Measurements from ENCODE around the gene ENTREP3.
A peak's percentile ranks its signal among the peaks of the same experiment; 100 is the strongest.
"Not testable (repeated sequence)": the region's sequence is repeated elsewhere in the genome, so short reads cannot be mapped to it uniquely, and the experiment has no call there.

Gene ENTREP3

DNA sequence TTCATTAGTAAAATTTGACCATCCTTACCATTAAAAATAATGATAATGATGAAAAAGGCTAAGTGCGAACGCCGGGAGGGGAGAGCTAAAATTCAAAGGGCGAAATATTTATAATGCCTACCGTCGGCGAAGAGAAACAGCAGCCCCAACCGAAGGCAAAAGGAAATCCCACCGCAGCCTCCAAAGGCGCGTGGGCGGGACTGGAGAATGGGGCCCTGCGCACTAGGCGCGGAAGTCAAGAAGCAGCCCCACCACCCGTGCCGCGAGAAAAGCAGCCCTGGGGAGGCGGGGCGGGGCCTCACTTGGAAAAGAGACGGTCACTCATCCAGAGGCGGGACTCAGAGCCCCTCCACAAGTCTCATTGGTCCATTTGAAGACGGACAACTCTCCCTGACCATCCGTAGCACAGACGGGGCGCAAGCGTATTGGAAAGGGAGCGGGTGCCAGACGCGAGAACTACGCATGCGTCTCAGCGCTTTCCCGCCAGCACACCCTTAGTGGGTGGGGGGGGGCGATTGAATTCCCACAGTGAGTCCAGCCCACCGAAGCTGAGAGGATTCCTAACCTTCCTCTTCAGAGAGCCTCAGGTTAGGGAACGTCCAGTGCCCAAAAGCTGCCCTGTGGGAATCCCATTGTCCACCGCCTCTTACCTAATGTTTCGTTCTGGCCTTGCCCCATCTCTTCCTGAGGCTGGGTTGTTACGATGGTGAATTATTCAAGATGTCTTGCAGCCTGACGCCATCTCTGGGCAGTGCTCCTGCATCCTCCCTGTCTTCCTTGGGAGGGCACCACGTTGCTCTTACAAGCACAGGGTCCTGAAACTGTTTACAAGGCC, 27.8 kb downstream of the ENTREP3 start:
- Histone ChIP-seq H3K36me3 (ENCODE audit: insufficient read depth, low read length) (no peaks in the 10 kb centered on the region), H3K4me3 (peak overlapping the region; percentile 90), H3K9ac (ENCODE audit: insufficient read length) (peak overlapping the region; percentile 93), H3K27ac (peak overlapping the region; percentile 90), H3K9me3 (ENCODE audit: low read depth, low read length) (no peaks in the 10 kb centered on the region)
- TF ChIP-seq EZH2 (IDR thresholded peaks at IDR 0.05) (no peak), POLR2AphosphoS5 (IDR thresholded peaks at IDR 0.05; ENCODE audit: borderline replicate concordance, low read depth, low read length) (peak; percentile 95), FOXP2 (optimal IDR thresholded peaks at IDR 0.05; ENCODE audit: control extremely low read depth, extremely low read length, insufficient read depth) (no peak)
- peak; percentile 98 for DNase-seq (ENCODE audit: low read depth, low spot score)

GRCh38 chr1:155226910-155227260, 28.4 kb downstream of the ENTREP3 start:
- Histone ChIP-seq H3K9me3 (ENCODE audit: low read depth, low read length) (no peaks in the 10 kb centered on the region), H3K27ac (peak overlapping the region; percentile 90), H3K36me3 (ENCODE audit: insufficient read depth, low read length) (no peaks in the 10 kb centered on the region), H3K4me3 (peak overlapping the region; percentile 90), H3K9ac (ENCODE audit: insufficient read length) (peak overlapping the region; percentile 93)
- no peak for DNase-seq (ENCODE audit: low read depth, low spot score)
- TF ChIP-seq FOXP2 (optimal IDR thresholded peaks at IDR 0.05; ENCODE audit: control extremely low read depth, extremely low read length, insufficient read depth) (no peak), POLR2AphosphoS5 (IDR thresholded peaks at IDR 0.05; ENCODE audit: borderline replicate concordance, low read depth, low read length) (no peak), EZH2 (IDR thresholded peaks at IDR 0.05) (no peak)

- Histone ChIP-seq H3K27ac (peak overlapping the region; percentile 90), H3K9ac (ENCODE audit: insufficient read length) (peak overlapping the region; percentile 93), H3K9me3 (ENCODE audit: low read depth, low read length) (no peaks in the 10 kb centered on the region), H3K36me3 (ENCODE audit: insufficient read depth, low read length) (no peaks in the 10 kb centered on the region), H3K4me3 (peak overlapping the region; percentile 90)
- DNase-seq (ENCODE audit: low read depth, low spot score) = no peak
- TF ChIP-seq POLR2AphosphoS5 (IDR thresholded peaks at IDR 0.05; ENCODE audit: borderline replicate concordance, low read depth, low read length) (0 out of 2 replicates have a peak, but pooled peaks have one; percentile 40), EZH2 (IDR thresholded peaks at IDR 0.05) (no peak), FOXP2 (optimal IDR thresholded peaks at IDR 0.05; ENCODE audit: control extremely low read depth, extremely low read length, insufficient read depth) (no peak)
These were observed 28.9 kb downstream of the ENTREP3 start for GRCh38 chr1:155226188-155226909.

GRCh38 chr1:155225404-155225759, 29.9 kb downstream of the ENTREP3 start:
- H3K9ac ChIP-seq (ENCODE audit: insufficient read length) = peak overlapping the region; percentile 29

GRCh38 chr1:155223047-155223446, 32.2 kb downstream of the ENTREP3 start:
- DNase-seq (ENCODE audit: low read depth, low spot score) = no peak
- Histone ChIP-seq H3K9ac (ENCODE audit: insufficient read length) (no peak overlapping the region), H3K36me3 (ENCODE audit: insufficient read depth, low read length) (no peaks in the 10 kb centered on the region), H3K27ac (no peak overlapping the region), H3K9me3 (ENCODE audit: low read depth, low read length) (no peaks in the 10 kb centered on the region), H3K4me3 (no peak overlapping the region)
- no peak for TF ChIP-seq FOXP2 (optimal IDR thresholded peaks at IDR 0.05; ENCODE audit: control extremely low read depth, extremely low read length, insufficient read depth)
- TF ChIP-seq EZH2 (IDR thresholded peaks at IDR 0.05) = no peak
- no peak for TF ChIP-seq POLR2AphosphoS5 (IDR thresholded peaks at IDR 0.05; ENCODE audit: borderline replicate concordance, low read depth, low read length)

More at GRCh38 chr1:155225404-155225759, 29.9 kb downstream of the ENTREP3 start:
- H3K4me3 ChIP-seq = 0 out of 2 replicates have a peak overlapping the region, but pooled peaks have one; percentile 90
- DNase-seq (ENCODE audit: low read depth, low spot score); H3K27ac ChIP-seq; H3K9me3 ChIP-seq (ENCODE audit: low read depth, low read length); H3K36me3 ChIP-seq (ENCODE audit: insufficient read depth, low read length): not testable (repeated sequence)

DNA sequence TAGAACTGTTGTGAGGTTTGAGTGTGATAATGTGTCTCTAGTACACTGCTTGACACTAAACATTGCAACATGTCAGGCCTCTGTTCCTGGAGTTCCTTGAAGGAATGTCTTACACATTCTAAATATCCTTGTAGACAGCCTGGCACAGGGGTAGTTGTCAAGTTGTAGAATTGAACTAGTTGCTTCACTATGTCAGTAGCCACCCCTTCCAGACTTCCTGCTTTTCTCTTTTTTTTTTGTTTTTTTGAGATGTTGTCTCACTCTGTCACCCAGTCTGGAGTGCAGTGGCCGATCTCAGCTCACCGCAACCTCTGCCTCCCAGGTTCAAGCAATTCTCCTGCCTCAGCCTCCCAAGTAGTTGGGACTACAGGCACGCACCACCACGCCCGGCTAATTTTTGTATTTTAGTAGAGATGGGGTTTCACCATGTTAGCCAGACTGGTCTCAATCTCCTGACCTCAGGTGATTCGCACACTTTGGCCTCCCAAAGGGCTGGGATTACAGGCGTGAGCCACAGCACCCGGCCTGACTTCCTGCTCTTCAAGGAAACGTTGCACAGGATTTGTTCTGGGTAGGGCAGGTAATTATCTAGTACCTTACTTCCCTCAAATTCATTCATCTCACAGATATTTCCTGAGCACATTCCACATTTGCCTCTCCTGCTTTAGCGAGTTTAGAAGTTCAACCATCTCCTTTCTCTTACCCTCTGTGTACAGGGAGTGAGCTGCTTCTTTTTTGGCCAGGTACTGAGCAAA, 34.9 kb downstream of the ENTREP3 start:
- DNase-seq (ENCODE audit: low read depth, low spot score); H3K4me3 ChIP-seq; H3K9me3 ChIP-seq (ENCODE audit: low read depth, low read length); H3K9ac ChIP-seq (ENCODE audit: insufficient read length); H3K36me3 ChIP-seq (ENCODE audit: insufficient read depth, low read length): not testable (repeated sequence)
- peak overlapping the region; percentile 68 for H3K27ac ChIP-seq

DNA sequence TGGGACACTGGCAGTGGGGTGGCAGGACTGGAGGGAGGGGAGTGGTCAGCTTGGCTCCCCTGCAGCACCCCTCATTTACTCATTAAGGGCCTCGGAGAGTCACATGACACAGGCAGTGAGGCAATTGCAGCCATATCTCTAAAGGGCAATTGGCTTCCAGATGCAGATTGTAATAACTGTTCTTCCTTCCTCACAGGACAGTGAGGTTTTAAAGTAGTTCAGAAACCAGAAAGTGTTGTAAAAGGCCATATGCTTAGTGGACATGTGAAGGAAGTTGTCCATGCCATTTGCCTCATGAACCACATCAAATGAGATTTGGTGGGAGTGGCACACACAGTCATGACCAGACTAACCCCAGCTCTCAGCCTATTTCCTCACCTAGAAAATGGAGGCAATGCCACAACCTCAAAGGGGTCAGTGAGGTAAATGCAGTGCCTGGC, 35.7 kb downstream of the ENTREP3 start:
- Histone ChIP-seq H3K9ac (ENCODE audit: insufficient read length) (no peak overlapping the region), H3K36me3 (ENCODE audit: insufficient read depth, low read length) (no peaks in the 10 kb centered on the region), H3K9me3 (ENCODE audit: low read depth, low read length) (no peaks in the 10 kb centered on the region), H3K27ac (peak overlapping the region; percentile 78), H3K4me3 (no peak overlapping the region)
- TF ChIP-seq POLR2AphosphoS5 (IDR thresholded peaks at IDR 0.05; ENCODE audit: borderline replicate concordance, low read depth, low read length) (no peak), FOXP2 (optimal IDR thresholded peaks at IDR 0.05; ENCODE audit: control extremely low read depth, extremely low read length, insufficient read depth) (no peak), EZH2 (IDR thresholded peaks at IDR 0.05) (no peak)
- no peak for DNase-seq (ENCODE audit: low read depth, low spot score)

- Histone ChIP-seq H3K9me3 (ENCODE audit: low read depth, low read length) (no peaks in the 10 kb centered on the region), H3K27ac (peak overlapping the region; percentile 78; the same call in 1 of the 2 replicates), H3K36me3 (ENCODE audit: insufficient read depth, low read length) (no peaks in the 10 kb centered on the region), H3K9ac (ENCODE audit: insufficient read length) (peak overlapping the region; percentile 10), H3K4me3 (peak overlapping the region; percentile 50)
- TF ChIP-seq POLR2AphosphoS5 (IDR thresholded peaks at IDR 0.05; ENCODE audit: borderline replicate concordance, low read depth, low read length) = no peak
- no peak for TF ChIP-seq EZH2 (IDR thresholded peaks at IDR 0.05)
- peak; percentile 65 for DNase-seq (ENCODE audit: low read depth, low spot score)
These were observed 36.3 kb downstream of the ENTREP3 start for GRCh38 chr1:155218854-155219591.

GRCh38 chr1:155214702-155215101, 40.6 kb downstream of the ENTREP3 start:
- DNase-seq (ENCODE audit: low read depth, low spot score); H3K9me3 ChIP-seq (ENCODE audit: low read depth, low read length); H3K9ac ChIP-seq (ENCODE audit: insufficient read length); H3K4me3 ChIP-seq; H3K27ac ChIP-seq; H3K36me3 ChIP-seq (ENCODE audit: insufficient read depth, low read length): not testable (repeated sequence)

GRCh38 chr1:155212051-155212440, 43.2 kb downstream of the ENTREP3 start:
- not testable (repeated sequence) for H3K36me3 ChIP-seq (ENCODE audit: insufficient read depth, low read length); H3K9me3 ChIP-seq (ENCODE audit: low read depth, low read length); DNase-seq (ENCODE audit: low read depth, low spot score); H3K9ac ChIP-seq (ENCODE audit: insufficient read length); H3K27ac ChIP-seq; H3K4me3 ChIP-seq

DNA sequence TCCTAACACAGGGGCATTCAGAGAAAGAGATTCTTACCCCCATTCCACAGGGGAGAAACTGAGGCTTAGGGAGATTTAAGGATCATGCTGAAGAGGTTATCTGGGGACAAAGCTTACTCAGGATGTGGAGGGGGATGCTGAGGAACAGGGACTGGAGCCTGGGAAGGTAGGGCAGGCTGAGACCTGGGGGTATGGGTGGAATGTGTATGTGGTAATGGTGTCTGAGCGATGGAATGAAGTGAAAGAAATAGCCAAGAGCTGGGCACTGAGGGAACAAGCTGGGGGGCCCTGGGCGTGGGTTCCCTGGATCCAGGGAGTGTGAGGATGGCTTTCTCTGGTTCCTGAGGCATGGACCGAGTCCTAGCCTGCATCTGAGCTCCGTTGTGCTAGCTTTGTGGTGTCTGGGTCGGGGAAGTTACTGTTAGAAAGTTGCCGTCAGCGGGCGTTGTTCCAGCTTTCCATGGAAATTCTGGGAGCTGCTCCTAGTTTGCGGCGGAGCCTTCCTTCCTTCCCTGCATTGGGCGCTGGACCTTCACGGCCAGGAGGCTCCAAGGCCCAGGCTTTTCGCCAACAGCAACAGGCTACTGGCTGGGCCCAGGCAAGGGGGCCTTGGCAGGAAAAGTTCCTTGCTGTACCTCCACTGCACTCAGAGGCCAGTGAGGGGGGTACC, 43.8 kb downstream of the ENTREP3 start:
- not testable (repeated sequence) for DNase-seq (ENCODE audit: low read depth, low spot score); H3K9me3 ChIP-seq (ENCODE audit: low read depth, low read length); H3K4me3 ChIP-seq; H3K36me3 ChIP-seq (ENCODE audit: insufficient read depth, low read length); H3K27ac ChIP-seq; H3K9ac ChIP-seq (ENCODE audit: insufficient read length)

All from SK-N-MC (cell line).